Muscle layer of colon (tissue), 2 donors: Measurements from ENCODE around the gene JAKMIP1.

Source experiments
- H3K27ac ChIP-seq: one replicate; pipeline ENCODE4 v1.7.0; 2013; ENCODE audit warnings: low read depth, mild to moderate bottlenecking, low read length, moderate library complexity
- H3K27me3 ChIP-seq, 2 donors: one replicate each; pipeline ENCODE4 v1.7.0; 2013; ENCODE audit warnings: low read length in 2 of 2, mild to moderate bottlenecking in 2 of 2; ENCODE audit not compliant: insufficient read depth in 2 of 2, control insufficient read depth in 1 of 2
- H3K36me3 ChIP-seq: one replicate; pipeline ENCODE4 v1.7.0; 2013; ENCODE audit warnings: mild to moderate bottlenecking, low read length; ENCODE audit not compliant: insufficient read depth
- H3K4me1 ChIP-seq: one replicate; pipeline ENCODE4 v1.7.0; 2013; ENCODE audit warnings: mild to moderate bottlenecking, low read length; ENCODE audit not compliant: insufficient read depth
- H3K4me3 ChIP-seq, 2 donors: one replicate each; pipeline ENCODE4 v1.7.0; 2013; ENCODE audit warnings: low read length in 2 of 2, low read depth in 1 of 2, mild to moderate bottlenecking in 1 of 2, moderate library complexity in 1 of 2
- H3K9ac ChIP-seq: one replicate; pipeline ENCODE4 v1.7.0; 2013; ENCODE audit warnings: low read length
- H3K9me3 ChIP-seq: one replicate; pipeline ENCODE4 v1.7.0; 2013; ENCODE audit warnings: mild to moderate bottlenecking, low read length
- donor health status: abdominal sarcoma.
- donor health status: Adenocarcinoma of cecum.

Gene JAKMIP1

DNA sequence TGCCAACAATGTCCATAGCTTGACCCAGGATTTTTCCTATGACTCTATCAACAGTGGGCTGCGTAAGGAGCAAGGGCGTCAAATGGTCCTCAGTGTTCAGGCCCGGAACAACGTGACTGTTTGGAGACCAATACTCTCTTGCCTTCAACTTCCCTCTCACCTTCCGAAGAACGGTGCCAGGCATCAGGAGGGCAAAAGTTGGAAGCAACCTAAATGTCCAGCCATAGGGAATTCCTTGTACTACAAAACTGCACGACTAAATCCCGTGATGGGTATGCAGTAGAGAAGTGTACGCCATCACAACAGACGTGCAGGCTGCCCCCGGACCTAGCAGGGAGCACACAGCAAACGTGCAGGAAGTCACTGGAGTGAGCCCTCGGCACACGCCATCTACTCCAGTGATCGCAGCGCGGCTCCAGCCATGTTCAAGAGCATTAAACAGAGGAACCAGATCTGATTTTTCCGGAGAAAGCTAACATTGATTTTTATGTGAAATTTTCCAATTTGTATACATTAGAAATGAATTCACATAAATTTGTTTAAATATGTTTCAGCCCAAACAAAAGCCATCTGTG lies 79.0 kb downstream of the JAKMIP1 start:
- no peaks in the 10 kb centered on the region for H3K4me1 ChIP-seq
- H3K27me3 ChIP-seq: no peaks in the 10 kb centered on the region
- no peaks in the 10 kb centered on the region for H3K9me3 ChIP-seq
- H3K27ac ChIP-seq: no peak overlapping the region
- H3K36me3 ChIP-seq: no peaks in the 10 kb centered on the region
- no peak overlapping the region for H3K9ac ChIP-seq
- H3K4me3 ChIP-seq: no peak overlapping the region

DNA sequence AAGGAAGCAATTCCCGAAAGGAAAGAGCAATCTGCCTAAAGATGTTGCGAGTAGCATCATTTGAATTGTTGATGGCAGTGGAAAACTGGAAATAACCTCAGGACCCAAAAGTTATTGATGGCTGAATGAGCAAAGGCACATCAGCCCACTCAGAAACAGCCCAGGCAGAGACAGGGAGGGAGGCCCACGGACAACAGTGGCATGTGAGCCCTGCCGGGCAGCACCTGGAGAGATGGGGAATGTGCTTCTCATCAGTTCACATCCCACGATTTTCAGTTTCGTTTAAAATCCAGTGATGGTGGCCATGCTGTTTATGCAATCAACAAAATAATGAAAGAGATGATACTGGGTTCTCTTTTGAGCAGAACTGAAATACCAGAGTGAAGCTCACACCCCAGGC lies 80.0 kb downstream of the JAKMIP1 start:
- Histone ChIP-seq H3K27me3 (no peaks in the 10 kb centered on the region), H3K4me3 (no peak overlapping the region), H3K36me3 (no peaks in the 10 kb centered on the region), H3K9ac (no peak overlapping the region), H3K9me3 (no peaks in the 10 kb centered on the region), H3K4me1 (no peaks in the 10 kb centered on the region), H3K27ac (no peak overlapping the region)

DNA sequence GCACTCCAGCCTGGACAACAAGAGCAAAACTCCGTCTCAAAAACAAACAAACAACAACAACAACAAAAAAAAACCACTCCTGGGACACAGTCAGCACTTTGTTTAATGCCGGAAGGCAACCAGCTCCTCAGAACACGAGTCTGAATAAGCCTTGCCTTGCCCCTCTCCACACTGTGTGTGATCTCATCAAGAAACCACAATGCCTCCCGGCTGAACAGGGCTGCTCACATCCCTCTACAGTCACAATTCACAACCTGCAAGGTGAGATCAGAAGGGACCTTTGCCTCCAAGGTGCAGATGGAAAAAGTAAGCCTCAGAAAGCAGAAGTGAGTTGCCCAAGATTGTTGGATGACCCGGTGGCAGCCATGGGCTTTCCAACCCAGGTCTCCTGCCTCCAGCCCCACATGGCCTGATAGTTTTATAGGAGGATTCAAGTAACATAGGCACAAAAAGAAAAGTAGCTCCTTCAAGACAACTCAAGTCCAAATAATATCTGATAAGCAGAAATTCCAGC lies 80.8 kb downstream of the JAKMIP1 start:
- no peaks in the 10 kb centered on the region for H3K27me3 ChIP-seq
- H3K9ac ChIP-seq: no peak overlapping the region
- no peaks in the 10 kb centered on the region for H3K36me3 ChIP-seq

DNA sequence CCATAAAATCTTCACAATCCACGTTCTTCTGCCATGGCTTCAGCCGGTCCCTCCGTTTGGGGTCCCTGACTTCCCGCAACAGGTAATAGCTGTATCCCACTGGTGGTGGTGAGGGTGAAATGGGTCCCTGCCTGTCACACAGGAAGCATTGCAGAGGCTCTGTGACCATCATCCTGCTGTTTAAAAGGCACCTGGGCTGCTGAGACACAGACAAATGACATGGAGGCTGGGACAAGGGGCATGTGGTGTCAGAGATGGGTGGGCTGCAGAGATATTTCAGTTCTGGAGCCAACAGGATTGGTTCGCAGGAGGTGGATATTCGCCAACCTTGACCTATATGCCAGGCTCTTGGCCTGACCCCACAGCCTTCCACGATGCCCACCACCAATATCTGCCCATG lies 82.1 kb downstream of the JAKMIP1 start:
- Histone ChIP-seq H3K4me1 (no peaks in the 10 kb centered on the region), H3K27ac (no peak overlapping the region)

More for the DNA sequence above, 80.8 kb downstream of the JAKMIP1 start:
- Histone ChIP-seq H3K27ac (no peak overlapping the region), H3K4me3 (no peak overlapping the region), H3K4me1 (no peaks in the 10 kb centered on the region), H3K9me3 (no peaks in the 10 kb centered on the region)

DNA sequence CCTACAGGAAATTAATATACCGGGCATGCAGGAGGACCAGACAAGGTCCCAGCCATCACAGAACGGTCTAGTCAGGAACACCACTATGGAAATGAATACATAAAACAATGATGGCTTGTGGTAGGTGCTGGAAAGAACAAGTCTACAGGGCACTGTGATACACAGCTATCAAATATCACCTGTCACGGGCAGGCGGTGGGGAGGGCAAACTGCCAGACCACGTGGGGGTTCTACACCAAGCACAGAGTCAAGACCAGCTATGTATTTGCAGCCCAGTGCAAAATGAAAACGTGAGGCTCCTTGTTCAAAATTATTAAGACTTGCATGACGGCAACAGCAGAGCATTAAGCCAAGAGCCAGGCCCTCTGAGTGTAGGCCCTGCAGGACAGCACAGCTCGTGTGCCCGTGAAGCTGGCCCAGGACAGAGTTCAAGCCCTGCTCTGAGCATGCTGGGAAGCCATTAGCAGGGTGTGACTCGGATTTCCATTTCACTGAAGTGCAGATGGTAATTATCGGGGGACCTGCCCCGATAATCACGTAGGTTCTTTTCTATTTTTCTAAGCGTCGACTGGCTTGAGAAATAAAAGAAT lies 83.6 kb downstream of the JAKMIP1 start:
- Histone ChIP-seq H3K4me3 (no peak overlapping the region), H3K9ac (no peak overlapping the region)

More for the DNA sequence above, 82.1 kb downstream of the JAKMIP1 start:
- Histone ChIP-seq H3K36me3 (no peaks in the 10 kb centered on the region), H3K9ac (no peak overlapping the region), H3K27me3 (peaks cover 0 to 2% of the 10 kb centered on the region in 2 donors), H3K9me3 (no peaks in the 10 kb centered on the region), H3K4me3 (no peak overlapping the region)

DNA sequence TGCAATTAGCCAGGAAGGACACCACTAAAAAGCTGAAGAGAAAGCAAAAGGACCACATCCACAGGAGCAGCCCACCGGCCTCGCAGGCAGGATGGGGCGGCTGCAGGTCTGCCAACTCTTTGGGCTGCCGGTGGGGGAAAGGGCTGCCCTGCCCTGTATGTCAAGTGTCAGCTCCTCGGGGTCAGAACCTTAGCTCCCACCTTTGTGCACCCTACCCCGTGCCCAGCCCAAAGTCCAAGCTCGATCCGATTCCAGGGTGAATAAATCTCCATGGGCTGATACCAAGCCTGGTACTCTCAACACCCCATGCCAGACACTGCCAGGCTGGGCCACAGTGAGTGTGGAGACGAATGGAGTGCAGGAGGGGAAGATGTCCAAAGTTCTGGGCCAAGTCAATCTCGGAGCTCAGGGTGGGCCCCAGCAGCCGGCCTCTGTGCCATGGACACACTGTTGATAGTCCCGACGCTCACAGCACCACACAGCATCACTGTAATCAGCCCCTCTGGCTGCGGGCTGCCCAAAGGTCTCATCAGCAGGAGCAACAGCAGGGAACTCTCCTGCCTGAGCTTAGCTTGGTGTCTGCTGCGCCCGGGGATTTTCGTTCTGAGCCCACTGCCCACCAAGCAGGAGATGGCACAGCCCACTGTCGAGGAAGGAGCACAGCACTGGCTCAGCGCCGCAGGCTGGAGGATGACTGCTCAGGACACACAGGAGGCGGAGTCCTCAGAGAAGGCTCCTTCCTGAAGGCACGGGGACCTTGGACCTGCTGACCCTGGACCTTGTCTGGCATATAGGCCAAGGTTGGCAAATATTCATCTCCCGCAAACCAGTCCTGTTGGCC lies 84.4 kb downstream of the JAKMIP1 start:
- no peak overlapping the region for H3K27ac ChIP-seq
- H3K36me3 ChIP-seq: no peaks in the 10 kb centered on the region
- no peaks in the 10 kb centered on the region for H3K9me3 ChIP-seq
- H3K4me3 ChIP-seq: no peak overlapping the region
- H3K4me1 ChIP-seq: no peaks in the 10 kb centered on the region
- H3K27me3 ChIP-seq: peaks cover 0 to 5% of the 10 kb centered on the region in 2 donors
- H3K9ac ChIP-seq: no peak overlapping the region

More for the DNA sequence above, 83.6 kb downstream of the JAKMIP1 start:
- no peaks in the 10 kb centered on the region for H3K4me1 ChIP-seq
- no peak overlapping the region for H3K27ac ChIP-seq
- no peaks in the 10 kb centered on the region for H3K9me3 ChIP-seq
- no peaks in the 10 kb centered on the region for H3K36me3 ChIP-seq
- peaks cover 0 to 5% of the 10 kb centered on the region in 2 donors for H3K27me3 ChIP-seq

DNA sequence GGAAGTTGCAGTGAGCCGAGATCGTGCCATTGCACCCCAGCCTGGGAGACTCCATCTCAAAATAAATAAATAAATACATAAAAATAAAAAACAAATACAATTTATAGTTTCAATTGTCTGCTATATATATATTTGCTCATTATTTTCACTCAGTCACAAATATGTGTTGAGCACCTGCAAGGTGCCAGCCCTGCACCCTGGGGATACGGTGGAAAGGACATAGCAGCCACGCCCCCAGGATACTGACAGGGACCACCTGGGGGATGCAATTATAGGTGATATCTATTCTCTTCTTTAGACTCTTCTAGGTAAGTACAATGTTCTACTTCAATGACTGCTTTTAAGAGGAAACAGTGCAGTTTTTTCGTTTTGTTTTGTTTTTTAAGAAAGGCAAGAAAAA lies 85.0 kb downstream of the JAKMIP1 start:
- Histone ChIP-seq H3K36me3 (no peaks in the 10 kb centered on the region), H3K9ac (no peak overlapping the region), H3K4me3 (no peak overlapping the region), H3K4me1 (no peaks in the 10 kb centered on the region), H3K27ac (no peak overlapping the region), H3K9me3 (no peaks in the 10 kb centered on the region), H3K27me3 (peaks cover 0 to 5% of the 10 kb centered on the region in 2 donors)

DNA sequence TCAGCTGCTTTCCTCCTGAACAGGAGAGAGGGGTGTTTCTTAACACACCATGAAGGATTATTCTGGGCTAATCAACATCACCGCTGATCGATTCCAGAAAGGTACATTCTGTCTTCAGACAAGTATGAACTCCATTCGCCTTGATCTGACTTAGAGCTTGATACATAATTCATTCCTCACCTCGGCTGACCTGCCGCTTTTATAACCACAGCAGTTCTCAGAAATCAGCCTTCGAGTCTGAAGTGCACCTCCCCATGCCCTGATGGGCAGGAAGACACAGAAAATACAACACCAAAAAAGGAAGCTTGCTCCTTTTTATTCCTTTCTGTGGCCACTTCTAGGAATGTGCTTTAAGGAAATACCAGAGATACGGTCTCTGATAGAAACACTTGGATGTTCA lies 85.7 kb downstream of the JAKMIP1 start:
- Histone ChIP-seq H3K4me1 (no peaks in the 10 kb centered on the region), H3K9me3 (no peaks in the 10 kb centered on the region), H3K4me3 (no peak overlapping the region), H3K27me3 (peaks cover 0 to 5% of the 10 kb centered on the region in 2 donors), H3K36me3 (no peaks in the 10 kb centered on the region), H3K27ac (no peak overlapping the region), H3K9ac (no peak overlapping the region)

DNA sequence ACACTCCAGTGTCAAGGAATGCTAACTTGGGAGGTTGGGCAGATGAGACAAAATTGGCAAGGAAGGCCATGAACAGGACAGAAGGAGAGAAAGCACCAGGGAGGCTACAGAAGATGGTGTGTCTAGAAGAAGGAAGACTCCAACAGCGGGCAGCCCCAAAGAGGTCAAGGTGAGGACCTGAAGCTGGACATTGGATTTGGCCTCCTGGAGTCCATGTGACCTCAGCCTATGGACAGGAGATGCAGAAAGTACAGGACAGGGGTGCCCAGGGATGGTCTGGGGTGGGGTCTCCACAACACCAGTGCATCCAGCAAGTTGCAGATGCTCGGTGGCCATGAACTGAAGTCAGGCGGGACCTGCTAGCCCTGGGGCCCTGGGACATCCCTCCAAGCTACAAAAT lies 86.2 kb downstream of the JAKMIP1 start:
- H3K9ac ChIP-seq: no peak overlapping the region

DNA sequence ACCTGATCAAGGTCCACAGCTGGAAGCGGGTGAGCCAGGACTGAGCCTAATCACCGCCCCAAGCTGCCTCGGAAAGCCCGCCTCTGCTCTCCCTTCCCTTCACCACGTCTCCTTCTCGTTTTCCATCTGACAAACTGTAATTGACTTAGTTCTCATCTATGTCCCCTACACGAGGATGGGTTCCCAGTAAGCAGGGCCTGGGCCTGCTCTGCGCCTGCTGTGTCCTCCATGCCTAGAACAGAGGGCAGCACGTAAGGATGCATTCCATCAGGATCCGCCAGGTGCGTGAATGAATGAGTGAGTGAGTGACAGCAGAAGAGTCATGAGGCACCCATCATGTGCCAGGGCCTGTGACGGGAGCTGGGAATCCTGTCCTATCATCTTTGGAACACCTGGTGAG lies 86.7 kb downstream of the JAKMIP1 start:
- no peak overlapping the region for H3K4me3 ChIP-seq
- H3K27me3 ChIP-seq: peaks cover 0 to 5% of the 10 kb centered on the region in 2 donors

More for the DNA sequence above, 86.2 kb downstream of the JAKMIP1 start:
- Histone ChIP-seq H3K4me3 (no peak overlapping the region), H3K27ac (no peak overlapping the region), H3K36me3 (no peaks in the 10 kb centered on the region), H3K4me1 (no peaks in the 10 kb centered on the region), H3K27me3 (peaks cover 0 to 5% of the 10 kb centered on the region in 2 donors), H3K9me3 (no peaks in the 10 kb centered on the region)

DNA sequence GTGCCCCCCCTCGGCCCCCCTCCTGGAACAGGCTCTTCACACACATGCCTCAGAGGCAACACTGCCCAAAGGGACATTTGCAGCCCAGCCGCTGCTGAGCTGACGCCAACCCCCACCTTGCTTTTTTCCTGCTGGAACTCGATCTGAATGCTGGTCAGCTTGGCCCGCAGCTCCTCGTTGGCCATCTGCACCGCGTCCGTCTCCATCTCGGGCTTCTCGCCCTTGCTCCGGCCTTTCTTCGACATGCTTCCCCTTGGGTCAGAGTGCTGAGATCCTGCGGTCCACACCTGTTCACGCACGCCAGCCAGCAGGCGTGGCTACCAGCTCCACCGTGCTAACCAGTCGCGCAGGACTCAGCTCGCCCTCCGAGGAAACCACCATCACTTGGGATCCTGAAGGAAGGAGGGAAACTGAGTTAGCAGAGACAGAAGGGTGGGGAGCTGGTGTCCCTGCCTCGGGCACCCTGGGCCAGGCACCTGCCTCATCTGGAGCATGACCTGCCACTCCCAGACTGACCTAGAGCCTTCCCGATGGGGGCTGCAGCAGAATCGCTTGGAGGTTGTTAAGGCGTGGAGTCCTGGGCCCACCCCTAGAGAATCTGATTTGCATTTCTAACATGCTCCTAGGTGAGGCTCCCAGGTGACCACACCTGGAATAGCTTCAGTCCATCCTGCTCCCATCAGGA lies 87.6 kb downstream of the JAKMIP1 start:
- H3K36me3 ChIP-seq: no peaks in the 10 kb centered on the region
- no peak overlapping the region for H3K27ac ChIP-seq

More for the DNA sequence above, 86.7 kb downstream of the JAKMIP1 start:
- Histone ChIP-seq H3K4me1 (no peaks in the 10 kb centered on the region), H3K27ac (no peak overlapping the region), H3K36me3 (no peaks in the 10 kb centered on the region), H3K9ac (no peak overlapping the region), H3K9me3 (no peaks in the 10 kb centered on the region)

More for the DNA sequence above, 87.6 kb downstream of the JAKMIP1 start:
- Histone ChIP-seq H3K9me3 (no peaks in the 10 kb centered on the region), H3K9ac (no peak overlapping the region), H3K4me3 (no peak overlapping the region), H3K27me3 (peaks cover 0 to 5% of the 10 kb centered on the region in 2 donors), H3K4me1 (no peaks in the 10 kb centered on the region)
